ENCODE measurements around the gene URI1.
"Not testable (repeated sequence)": the region's sequence is repeated elsewhere in the genome, so short reads cannot be mapped to it uniquely, and the experiment has no call there.

URI1 gene

GRCh38 chr19:30026933-30027332, 84.9 kb downstream of the URI1 start:
- no peak for DNase-seq

GRCh38 chr19:30028118-30028991, 86.3 kb downstream of the URI1 start:
- DNase-seq = no peak

GRCh38 chr19:30028992-30029343, 86.9 kb downstream of the URI1 start:
- no peak for DNase-seq

GRCh38 chr19:30029721-30030510, 87.9 kb downstream of the URI1 start:
- DNase-seq = no peak

GRCh38 chr19:30034321-30034720, 92.3 kb downstream of the URI1 start:
- no peak for DNase-seq

- DNase-seq = no peak
These were observed 94.4 kb downstream of the URI1 start for GRCh38 chr19:30036154-30037129.

- DNase-seq = no peak
These were observed 95.8 kb downstream of the URI1 start for GRCh38 chr19:30037835-30038234.

GRCh38 chr19:30041931-30042330, 99.9 kb downstream of the URI1 start:
- DNase-seq = not testable (repeated sequence)

- DNase-seq = not testable (repeated sequence)
These were observed 101.0 kb downstream of the URI1 start for GRCh38 chr19:30043008-30043407.

GRCh38 chr19:30044273-30045248, 102.5 kb downstream of the URI1 start:
- no peak for DNase-seq

GRCh38 chr19:30046522-30046921, 104.5 kb downstream of the URI1 start:
- no peak for DNase-seq

- DNase-seq = no peak
These were observed 105.4 kb downstream of the URI1 start for GRCh38 chr19:30047432-30047831.

GRCh38 chr19:30049226-30049625, 107.2 kb downstream of the URI1 start:
- DNase-seq = no peak

- DNase-seq = no peak
These were observed 108.0 kb downstream of the URI1 start for GRCh38 chr19:30049846-30050667.

GRCh38 chr19:30052122-30053075, 110.4 kb downstream of the URI1 start:
- peak in 1 of 2 experiments; percentile 4 for DNase-seq

GRCh38 chr19:30053558-30053957, 111.5 kb downstream of the URI1 start:
- DNase-seq = peak in 1 of 2 experiments; percentile 6

GRCh38 chr19:30054210-30054609, 112.2 kb downstream of the URI1 start:
- DNase-seq = no peak

- DNase-seq = no peak
These were observed 114.5 kb downstream of the URI1 start for GRCh38 chr19:30056580-30056979.

GRCh38 chr19:30059741-30060457, 117.9 kb downstream of the URI1 start:
- peak in 1 of 2 experiments; percentile 1 for DNase-seq

Measured in activated T-cell treated with anti-CD3 and anti-CD28 coated beads, Interleukin-2, amount 50 U/mL, for 48 hours (primary cell).